A549 (cell line): Measurements from ENCODE around the gene ABLIM3. TPM values are rescaled to one million over a fixed set of nuclear protein-coding genes. Genes with fewer than 3 reads are reported as not detected.

Source experiments
- ATAC-seq, 2 experiments: fragments of 200-7000 bp in 1 of 2; fragments of >200 bp in 1 of 2; cut with Nextera tagmentation in 1 of 2; cut with Tn5 transposase in 1 of 2; 3 replicates each; pipeline versions ENCODE4 v1.8.0 to v1.9.1; 2018 to 2020; ENCODE audit warnings: mild to moderate bottlenecking in 1 of 2, moderate library complexity in 1 of 2
- CTCF ChIA-PET: fragments of 300-600 bp; sonication (Branson Sonifier 250); formaldehyde crosslinking; extraction: SDS; loops from one replicate; lab custom pipeline; 2021; ENCODE audit warnings: antibody characterized with exemption, inconsistent platforms; lab: Yijun Ruan, JAX
- POLR2A ChIA-PET: fragments of 350-600 bp; formaldehyde crosslinking; extraction: SDS; loops from one replicate; lab custom pipeline; 2021; ENCODE audit warnings: antibody characterized with exemption, inconsistent platforms; lab: Yijun Ruan, JAX
- DNase-seq, 2 experiments: peaks; one replicate each; pipeline versions ENCODE4 v3.0.0 to v3.0.0-alpha.2; 2011 to 2016; ENCODE audit warnings: low read depth in 1 of 2, low spot score in 1 of 2
- FAIRE-seq: peaks from 2 replicates; lab custom pipeline; 2011; peaks lifted over from hg19 to GRCh38; lab: Jason Lieb, UNC
- H3K27ac ChIP-seq, 2 experiments: fragments of >200 bp; sonication (Bioruptor Twin); formaldehyde crosslinking; 3 replicates each; pipeline ENCODE4 v1.5.1; 2016 to 2017
- H3K4me1 ChIP-seq: fragments of >200 bp; sonication (Bioruptor Twin); formaldehyde crosslinking; 3 replicates; pipeline ENCODE4 v1.6.1; 2016
- H3K4me2 ChIP-seq: fragments of >200 bp; sonication (Bioruptor Twin); formaldehyde crosslinking; 3 replicates; pipeline ENCODE4 v1.6.1; 2016
- H3K4me3 ChIP-seq: fragments of >200 bp; sonication (Bioruptor Twin); formaldehyde crosslinking; 3 replicates; pipeline ENCODE4 v1.5.1; 2016
- H3K9me3 ChIP-seq: fragments of >200 bp; sonication (Bioruptor Twin); formaldehyde crosslinking; 3 replicates; pipeline ENCODE4 v1.6.1; 2016
- CTCF ChIP-seq: fragments of >200 bp; sonication (Bioruptor Twin); formaldehyde crosslinking; IDR thresholded peaks from 3 replicates; pipeline ENCODE4 v1.5.1; 2016
- EHMT2 ChIP-seq: fragments of 200-600 bp; sonication (generic); IDR thresholded peaks from 2 replicates; pipeline ENCODE4 v1.6.1; 2016; ENCODE audit warnings: antibody characterized with exemption, low read depth, mild to moderate bottlenecking, moderate library complexity
- ELK1 ChIP-seq: fragments of 150-350 bp; IDR thresholded peaks from 2 replicates; pipeline ENCODE4 v1.6.1; 2014; ENCODE audit warnings: low read depth, mild to moderate bottlenecking, low read length
- FOSL2 ChIP-seq, 2 experiments: fragments of 450-650 bp in 1 of 2; fragments of >200 bp in 1 of 2; sonication (Bioruptor Twin) in 1 of 2; formaldehyde crosslinking; IDR thresholded peaks; 2 replicates each; pipeline versions ENCODE4 v1.5.0 to v1.6.1; 2016 to 2020; ENCODE audit warnings: mild to moderate bottlenecking in 1 of 2, moderate library complexity in 1 of 2
- HES2 ChIP-seq: fragments of >200 bp; sonication (Bioruptor Twin); formaldehyde crosslinking; IDR thresholded peaks from 2 replicates; pipeline ENCODE4 v1.6.1; 2016
- JUN ChIP-seq, 2 experiments: fragments of >200 bp; sonication (Bioruptor Twin); formaldehyde crosslinking; IDR thresholded peaks; 2 replicates in 1 of 2; 3 replicates in 1 of 2; pipeline ENCODE4 v1.6.1; 2016 to 2017
- KDM1A ChIP-seq: fragments of 200-600 bp; sonication (generic); IDR thresholded peaks from 2 replicates; pipeline ENCODE4 v1.6.1; 2016; ENCODE audit warnings: low read depth, mild to moderate bottlenecking
- MAFK ChIP-seq: fragments of 450-650 bp; IDR thresholded peaks from 2 replicates; pipeline ENCODE4 v1.6.1; 2014; ENCODE audit not compliant: partially characterized antibody
- NR3C1 ChIP-seq: fragments of >200 bp; sonication (Bioruptor Twin); formaldehyde crosslinking; IDR thresholded peaks from 3 replicates; pipeline ENCODE4 v1.6.1; 2017
- POLR2A ChIP-seq: IDR thresholded peaks from 2 replicates; pipeline ENCODE4 v1.6.1; 2012; ENCODE audit warnings: mild to moderate bottlenecking, low read length
- REST ChIP-seq: fragments of 200-600 bp; sonication (generic); IDR thresholded peaks from 2 replicates; pipeline ENCODE4 v1.6.1; 2016; ENCODE audit warnings: antibody characterized with exemption, mild to moderate bottlenecking, moderate library complexity
- RNF2 ChIP-seq: fragments of 200-600 bp; sonication (generic); IDR thresholded peaks from 2 replicates; pipeline ENCODE4 v1.6.1; 2016; ENCODE audit warnings: low read depth, mild to moderate bottlenecking, antibody characterized with exemption, moderate library complexity, borderline replicate concordance
- TP53 ChIP-seq: fragments of 250-450 bp; sonication (Bioruptor Pico); IDR thresholded peaks from 2 replicates; pipeline ENCODE4 v1.5.0; 2021; ENCODE audit warnings: mild to moderate bottlenecking, moderate library complexity
- ZC3H11A ChIP-seq: fragments of 450-650 bp; IDR thresholded peaks from 2 replicates; pipeline ENCODE4 v1.6.1; 2014; ENCODE audit warnings: antibody characterized with exemption, mild to moderate bottlenecking
- ZSCAN20 ChIP-seq: fragments of 250-450 bp; sonication (Bioruptor Pico); IDR thresholded peaks from 2 replicates; pipeline ENCODE4 v1.8.0; 2022; ENCODE audit warnings: mild to moderate bottlenecking, moderate library complexity
- WGBS: methylation state at CpG from one replicate; pipeline ENCODE4 v1.1.6; 2017; ENCODE audit errors: missing lambda C conversion rate; 5-methylcytosine and 5-hydroxymethylcytosine counted together
- polyA plus RNA-seq, 4 experiments: library from polyadenylated mRNA; depleted of rRNA in 3 of 4; stranded (reverse); fragments of >200 nt; fragmentation: RNase III in 1 of 4; extraction: RNeasy Plus Mini Kit Qiagen cat#74134 plus additional on column Dnase treatment in 1 of 4; gene quantifications; 2 replicates in 3 of 4; 3 replicates in 1 of 4; pipeline ENCODE4 v1.2.3, GENCODE V29; 2011 to 2017

ABLIM3 gene
- polyA plus RNA-seq, 2 of the 4 experiments (the other 2 are of a cell fraction): 2.7 to 3.0 TPM

DNA sequence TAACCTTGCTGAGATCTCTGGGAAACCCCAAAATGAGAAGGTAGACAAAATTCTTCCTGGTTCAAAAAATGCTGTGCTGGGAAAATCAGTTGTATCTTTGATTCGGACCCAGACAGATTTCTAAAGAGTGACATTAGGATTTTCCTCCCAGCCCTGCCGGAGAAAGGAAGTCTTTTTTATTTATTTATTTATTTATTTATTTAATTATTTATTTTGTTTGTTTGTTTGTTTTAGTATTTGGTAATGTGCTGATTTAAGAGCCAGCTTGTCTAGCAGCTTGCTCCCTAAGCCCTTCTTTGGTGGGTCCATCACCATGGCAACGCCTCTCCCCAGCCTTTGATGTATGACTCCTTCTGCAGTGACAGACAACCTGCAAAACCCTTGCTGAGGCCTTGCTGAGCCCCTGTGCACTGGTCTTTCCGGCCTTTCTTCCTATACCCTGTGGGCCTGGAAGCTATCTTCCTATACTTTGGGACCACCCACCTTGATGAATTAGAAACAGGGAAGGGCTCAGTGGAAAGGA, 69.7 kb downstream of the ABLIM3 start:
- TF ChIP-seq ZC3H11A (peak; percentile 55), HES2 (no peak)
- 67% methylated on average over 4 of the region's 4 CpGs for WGBS
- DNase-seq (no peak), FAIRE-seq (no peak), ATAC-seq (no peak)
- H3K9me3 ChIP-seq: no peaks in the 10 kb centered on the region
- H3K27ac ChIP-seq: no peak overlapping the region
- H3K4me2 ChIP-seq: no peak overlapping the region
- ChIA-PET POLR2A (no interaction called here), CTCF (interaction anchor here (1.0 to 2.6 kb wide), 4 partner anchors 12 to 480 kb away, joined by 4 to 10 read pairs (median 8); partner anchors contain the start of gene ABLIM3)
- H3K4me3 ChIP-seq: no peak overlapping the region
- H3K4me1 ChIP-seq: no peaks in the 10 kb centered on the region

DNA sequence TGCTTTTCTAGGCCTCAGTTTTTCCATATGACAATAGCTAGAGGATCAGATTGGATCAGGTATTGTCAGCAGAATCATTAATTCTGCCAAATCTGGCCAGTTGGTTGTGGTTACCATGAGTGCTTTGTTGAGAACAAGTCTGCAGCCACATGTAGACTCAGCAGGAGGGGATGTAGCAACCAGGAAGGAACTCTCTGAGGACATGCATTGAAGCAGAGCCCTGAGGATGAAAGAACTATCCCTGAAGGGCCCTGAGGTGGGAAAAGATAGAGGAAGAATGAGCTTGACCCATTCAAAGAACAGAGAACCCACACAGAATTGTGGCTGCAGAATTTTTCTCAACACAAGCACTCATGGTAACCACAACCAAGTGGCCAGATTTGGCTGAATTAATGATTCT, 70.3 kb downstream of the ABLIM3 start:
- no peak for DNase-seq
- Histone ChIP-seq H3K9me3 (no peaks in the 10 kb centered on the region), H3K4me1 (no peaks in the 10 kb centered on the region), H3K4me2 (no peak overlapping the region), H3K4me3 (no peak overlapping the region), H3K27ac (no peak overlapping the region)
- TF ChIP-seq RNF2 (no peak), POLR2A (no peak), CTCF (no peak), KDM1A (no peak), ELK1 (no peak), EHMT2 (no peak)
- ChIA-PET POLR2A (no interaction called here), CTCF (interaction anchor here (1.0 to 2.6 kb wide), 4 partner anchors 12 to 481 kb away, joined by 4 to 11 read pairs (median 8); no protein-coding TSS in a partner anchor)
- no peak for FAIRE-seq
- no peak for ATAC-seq

DNA sequence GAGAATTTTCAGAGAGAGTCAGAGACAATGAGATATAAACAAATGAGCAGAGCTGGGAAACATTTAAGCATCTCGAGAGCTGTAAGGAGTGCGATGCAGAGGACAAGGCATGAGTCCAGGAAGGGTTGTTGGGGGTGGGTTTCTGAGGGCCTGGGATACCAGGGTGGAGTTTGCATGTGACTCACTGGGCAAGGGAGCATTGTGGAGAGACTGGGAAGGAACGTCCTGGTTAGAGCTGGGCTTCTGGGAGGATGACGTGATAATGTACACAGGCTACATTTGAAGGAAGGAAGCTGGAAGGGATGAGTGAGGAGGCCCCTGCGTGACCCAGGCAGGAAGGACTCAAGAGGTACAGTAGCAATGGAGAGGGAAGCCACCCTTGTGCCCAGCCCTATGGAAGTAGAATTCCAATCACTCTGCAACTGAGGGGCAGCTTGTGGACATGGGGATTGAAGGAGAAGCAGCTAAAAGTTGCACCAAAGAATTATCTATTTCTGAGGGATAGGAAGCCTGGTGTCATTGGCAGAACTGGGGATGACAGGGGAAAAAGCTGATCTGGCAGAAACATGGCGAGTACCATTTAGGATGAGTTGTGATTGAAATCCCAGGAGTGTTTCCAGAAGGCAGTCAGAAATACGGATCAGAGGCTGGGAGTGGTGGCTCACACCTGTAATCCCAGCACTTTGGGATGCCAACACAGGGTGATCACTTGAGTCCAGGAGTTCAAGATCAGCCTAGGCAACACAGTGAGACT, 71.1 kb downstream of the ABLIM3 start:
- ChIA-PET POLR2A (no interaction called here), CTCF (interaction anchor here (1.0 to 6.7 kb wide), 7 partner anchors 10 to 481 kb away, joined by 3 to 34 read pairs (median 7); no protein-coding TSS in a partner anchor)
- no peaks in the 10 kb centered on the region for H3K9me3 ChIP-seq
- no peaks in the 10 kb centered on the region for H3K4me1 ChIP-seq
- no peak overlapping the region for H3K27ac ChIP-seq
- no peak overlapping the region for H3K4me2 ChIP-seq
- WGBS: 59% methylated on average over 7 of the region's 7 CpGs
- TF ChIP-seq MAFK (peak; percentile 70), HES2 (no peak), NR3C1 (no peak)
- TF ChIP-seq, all 56 proteins: peak for 1
- DNase-seq (no peak), ATAC-seq (no peak), FAIRE-seq (no peak)
- H3K4me3 ChIP-seq: no peak overlapping the region

GRCh38 chr5:149213264-149213880, 72.1 kb downstream of the ABLIM3 start:
- ChIA-PET CTCF (interaction anchor here (0.9 to 6.7 kb wide), 6 partner anchors 9 to 482 kb away, joined by 3 to 34 read pairs (median 6); no protein-coding TSS in a partner anchor), POLR2A (no interaction called here)
- Histone ChIP-seq H3K4me2 (no peak overlapping the region), H3K27ac (no peak overlapping the region), H3K4me3 (no peak overlapping the region), H3K4me1 (no peaks in the 10 kb centered on the region), H3K9me3 (no peaks in the 10 kb centered on the region)
- no peak for ATAC-seq
- WGBS: 67% methylated on average over 13 of the region's 13 CpGs
- no peak for DNase-seq
- FAIRE-seq: no peak
- no peak for TF ChIP-seq JUN (IDR thresholded peaks at IDR 0.05)
- TF ChIP-seq TP53 (CRISPR knock-in tag): no peak
- TF ChIP-seq REST: no peak
- no peak for TF ChIP-seq FOSL2 (IDR thresholded peaks at IDR 0.05)
- no peak for TF ChIP-seq FOSL2 (CRISPR knock-in tag; IDR thresholded peaks at IDR 0.05)
- TF ChIP-seq ELK1: no peak
- no peak for TF ChIP-seq ZSCAN20 (CRISPR knock-in tag)
